SK-N-MC (cell line): Measurements from ENCODE around the gene UGT1A7.

ENCODE experiments used
- EZH2 ChIP-seq: fragments of 200-600 bp; sonication (generic); IDR thresholded peaks from one replicate; pipeline ENCODE4 v1.6.1; 2017; ENCODE audit warnings: antibody characterized with exemption
- POLR2AphosphoS5 ChIP-seq: IDR thresholded peaks from 2 replicates; pipeline ENCODE4 v1.6.1; 2012; ENCODE audit warnings: mild to moderate bottlenecking, low read depth, low read length, borderline replicate concordance

DNA sequence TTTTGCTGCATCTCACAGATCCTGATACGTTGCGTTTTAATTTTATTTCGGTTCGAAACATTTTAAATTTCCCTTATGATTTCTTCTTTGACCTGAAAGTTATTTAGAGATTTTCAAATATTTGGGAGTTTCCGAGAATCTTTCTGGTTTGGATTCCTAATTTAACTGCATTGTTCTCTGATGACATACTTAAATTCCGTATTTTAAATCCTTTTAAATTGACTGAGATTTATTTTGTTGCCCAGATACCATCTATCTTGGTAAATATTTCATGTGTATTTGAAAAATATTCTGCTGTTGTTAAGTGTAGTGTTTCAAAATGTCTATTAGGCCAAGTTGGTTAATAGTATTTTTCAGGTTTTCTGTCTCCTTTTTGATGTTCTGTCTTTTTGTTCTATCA lies 134.2 kb downstream of the UGT1A7 start:
- TF ChIP-seq POLR2AphosphoS5 (no peak), EZH2 (no peak)
